NB4 (cell line): ENCODE data around the gene DAG1.

Experiments used
- MYC ChIP-seq: IDR thresholded peaks from 2 replicates; pipeline ENCODE4 v1.6.1; 2011; ENCODE audit warnings: low read depth, low read length
- POLR2A ChIP-seq: IDR thresholded peaks from 2 replicates; pipeline ENCODE4 v1.6.1; 2011; ENCODE audit warnings: mild to moderate bottlenecking; ENCODE audit not compliant: insufficient read length; ENCODE audit errors: extremely low read depth
- TF ChIP-seq, protein P1 (sequence below): IDR thresholded peaks from one replicate; pipeline ENCODE4 v1.5.1; 2012; ENCODE audit warnings: low read depth, low read length
- TF ChIP-seq, protein P2 (sequence below): IDR thresholded peaks from 2 replicates; pipeline ENCODE4 v1.6.1; 2011; ENCODE audit warnings: low read depth, low read length

DNA sequence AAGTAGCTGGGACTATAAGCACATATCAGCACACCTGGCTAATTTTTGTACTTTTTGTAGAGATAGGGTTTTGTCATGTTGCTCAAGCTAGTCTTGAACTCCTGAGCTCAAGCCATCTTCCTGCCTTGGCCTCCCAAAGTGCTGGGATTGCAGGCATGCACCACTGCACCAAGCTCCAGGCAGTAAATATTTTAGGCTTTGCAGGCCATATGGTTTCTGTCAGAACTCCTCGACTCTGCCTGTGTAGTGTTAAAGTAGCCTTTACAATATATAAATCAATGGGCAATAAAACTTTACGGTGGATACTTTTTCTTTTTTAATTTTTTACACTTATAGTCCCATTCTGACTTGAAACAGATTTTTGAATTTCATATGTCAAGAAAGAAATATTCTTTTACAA, 41.6 kb downstream of the DAG1 start:
- TF ChIP-seq, protein P1, sequence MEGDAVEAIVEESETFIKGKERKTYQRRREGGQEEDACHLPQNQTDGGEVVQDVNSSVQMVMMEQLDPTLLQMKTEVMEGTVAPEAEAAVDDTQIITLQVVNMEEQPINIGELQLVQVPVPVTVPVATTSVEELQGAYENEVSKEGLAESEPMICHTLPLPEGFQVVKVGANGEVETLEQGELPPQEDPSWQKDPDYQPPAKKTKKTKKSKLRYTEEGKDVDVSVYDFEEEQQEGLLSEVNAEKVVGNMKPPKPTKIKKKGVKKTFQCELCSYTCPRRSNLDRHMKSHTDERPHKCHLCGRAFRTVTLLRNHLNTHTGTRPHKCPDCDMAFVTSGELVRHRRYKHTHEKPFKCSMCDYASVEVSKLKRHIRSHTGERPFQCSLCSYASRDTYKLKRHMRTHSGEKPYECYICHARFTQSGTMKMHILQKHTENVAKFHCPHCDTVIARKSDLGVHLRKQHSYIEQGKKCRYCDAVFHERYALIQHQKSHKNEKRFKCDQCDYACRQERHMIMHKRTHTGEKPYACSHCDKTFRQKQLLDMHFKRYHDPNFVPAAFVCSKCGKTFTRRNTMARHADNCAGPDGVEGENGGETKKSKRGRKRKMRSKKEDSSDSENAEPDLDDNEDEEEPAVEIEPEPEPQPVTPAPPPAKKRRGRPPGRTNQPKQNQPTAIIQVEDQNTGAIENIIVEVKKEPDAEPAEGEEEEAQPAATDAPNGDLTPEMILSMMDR: no peak
- TF ChIP-seq POLR2A: no peak
- TF ChIP-seq MYC: no peak
- TF ChIP-seq, protein P2, sequence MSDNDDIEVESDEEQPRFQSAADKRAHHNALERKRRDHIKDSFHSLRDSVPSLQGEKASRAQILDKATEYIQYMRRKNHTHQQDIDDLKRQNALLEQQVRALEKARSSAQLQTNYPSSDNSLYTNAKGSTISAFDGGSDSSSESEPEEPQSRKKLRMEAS: no peak
